OCI-LY1 (cell line): ENCODE data around the gene DENND1A.

ENCODE experiments used
- EZH2 ChIP-seq: fragments of 200-600 bp; sonication (generic), shearing (Covaris generic); IDR thresholded peaks from 2 replicates; pipeline ENCODE4 v1.8.0; 2017; ENCODE audit warnings: borderline replicate concordance, mixed run types, mild to moderate bottlenecking, antibody characterized with exemption, low read length, moderate library complexity, mixed read lengths
- TF ChIP-seq, protein P1 (sequence below): fragments of 200-600 bp; sonication (generic), shearing (Covaris generic); IDR thresholded peaks from 2 replicates; pipeline ENCODE4 v1.5.1; 2017; ENCODE audit warnings: mild to moderate bottlenecking, antibody characterized with exemption, low read length, moderate library complexity, mixed read lengths

DNA sequence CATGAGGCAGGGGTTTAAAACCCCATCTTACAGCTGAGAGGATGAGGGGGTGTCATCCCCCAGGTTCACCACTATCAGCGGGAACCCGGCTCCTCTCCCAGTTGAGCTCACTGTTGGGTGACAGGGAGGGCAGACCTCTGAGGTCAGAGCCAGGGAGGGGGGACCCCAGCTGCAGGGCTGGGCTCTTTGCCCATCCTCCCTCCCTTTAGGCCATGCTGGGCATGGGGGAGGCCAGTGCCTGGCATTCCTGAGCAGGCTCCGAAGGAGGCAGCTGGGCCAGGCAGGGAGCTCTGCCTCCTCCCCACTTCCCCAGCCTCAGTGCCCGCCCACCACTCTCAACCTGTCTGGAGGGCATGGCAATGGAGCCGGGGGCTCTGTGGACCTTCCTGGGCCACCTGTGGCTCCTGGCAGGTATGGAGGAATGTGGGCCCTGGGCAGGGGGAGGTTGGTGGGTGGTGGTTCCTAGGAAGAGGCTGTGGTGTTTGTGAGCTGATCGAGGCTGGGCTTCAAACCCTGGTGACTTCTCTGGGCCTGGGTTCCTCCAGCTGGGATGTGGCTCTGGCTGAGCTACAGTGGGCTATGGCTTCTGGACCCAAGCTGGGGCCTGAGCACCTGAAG lies 561.3 kb downstream of the DENND1A start:
- TF ChIP-seq, protein P1, sequence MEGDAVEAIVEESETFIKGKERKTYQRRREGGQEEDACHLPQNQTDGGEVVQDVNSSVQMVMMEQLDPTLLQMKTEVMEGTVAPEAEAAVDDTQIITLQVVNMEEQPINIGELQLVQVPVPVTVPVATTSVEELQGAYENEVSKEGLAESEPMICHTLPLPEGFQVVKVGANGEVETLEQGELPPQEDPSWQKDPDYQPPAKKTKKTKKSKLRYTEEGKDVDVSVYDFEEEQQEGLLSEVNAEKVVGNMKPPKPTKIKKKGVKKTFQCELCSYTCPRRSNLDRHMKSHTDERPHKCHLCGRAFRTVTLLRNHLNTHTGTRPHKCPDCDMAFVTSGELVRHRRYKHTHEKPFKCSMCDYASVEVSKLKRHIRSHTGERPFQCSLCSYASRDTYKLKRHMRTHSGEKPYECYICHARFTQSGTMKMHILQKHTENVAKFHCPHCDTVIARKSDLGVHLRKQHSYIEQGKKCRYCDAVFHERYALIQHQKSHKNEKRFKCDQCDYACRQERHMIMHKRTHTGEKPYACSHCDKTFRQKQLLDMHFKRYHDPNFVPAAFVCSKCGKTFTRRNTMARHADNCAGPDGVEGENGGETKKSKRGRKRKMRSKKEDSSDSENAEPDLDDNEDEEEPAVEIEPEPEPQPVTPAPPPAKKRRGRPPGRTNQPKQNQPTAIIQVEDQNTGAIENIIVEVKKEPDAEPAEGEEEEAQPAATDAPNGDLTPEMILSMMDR = no peak
- no peak for TF ChIP-seq EZH2
